Fibroblast of skin of right biceps (primary cell): ENCODE data around the gene ARL4C.

ENCODE experiments used
- DNase-seq: peaks from one replicate; pipeline ENCODE4 v3.0.0-alpha.2; 2013

The ARL4C gene

DNA sequence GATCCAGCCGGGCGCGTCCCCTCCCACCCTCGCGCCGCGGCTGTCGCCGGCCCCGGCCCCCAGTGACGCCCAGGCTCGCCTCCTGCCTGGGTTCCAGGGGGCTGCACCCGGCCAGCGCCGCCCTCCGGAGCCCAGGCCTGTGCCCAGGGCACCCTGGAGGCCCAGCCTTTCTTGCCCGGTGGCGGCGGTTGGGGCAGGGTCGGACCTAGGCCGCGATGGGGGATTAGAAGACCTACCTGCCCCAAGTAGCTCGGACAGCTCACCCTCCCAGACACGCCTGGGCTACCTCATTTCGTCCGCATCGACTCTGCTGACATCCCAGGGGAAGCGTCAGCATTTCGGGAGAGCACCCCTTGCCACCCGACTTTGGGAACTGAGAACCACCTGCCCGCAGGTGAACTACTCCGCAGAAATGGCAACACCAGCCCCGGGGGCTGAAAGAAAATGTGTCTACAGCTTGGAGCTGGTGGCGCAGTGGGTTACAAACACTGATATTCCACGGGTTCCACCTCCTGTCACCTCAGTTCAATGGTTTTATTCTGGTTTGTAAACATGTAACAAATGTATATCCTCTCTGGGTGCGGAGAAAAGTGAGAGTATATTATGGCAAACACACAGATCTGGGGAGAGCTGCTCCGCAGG, 834 bp upstream of the ARL4C start:
- no peak for DNase-seq

DNA sequence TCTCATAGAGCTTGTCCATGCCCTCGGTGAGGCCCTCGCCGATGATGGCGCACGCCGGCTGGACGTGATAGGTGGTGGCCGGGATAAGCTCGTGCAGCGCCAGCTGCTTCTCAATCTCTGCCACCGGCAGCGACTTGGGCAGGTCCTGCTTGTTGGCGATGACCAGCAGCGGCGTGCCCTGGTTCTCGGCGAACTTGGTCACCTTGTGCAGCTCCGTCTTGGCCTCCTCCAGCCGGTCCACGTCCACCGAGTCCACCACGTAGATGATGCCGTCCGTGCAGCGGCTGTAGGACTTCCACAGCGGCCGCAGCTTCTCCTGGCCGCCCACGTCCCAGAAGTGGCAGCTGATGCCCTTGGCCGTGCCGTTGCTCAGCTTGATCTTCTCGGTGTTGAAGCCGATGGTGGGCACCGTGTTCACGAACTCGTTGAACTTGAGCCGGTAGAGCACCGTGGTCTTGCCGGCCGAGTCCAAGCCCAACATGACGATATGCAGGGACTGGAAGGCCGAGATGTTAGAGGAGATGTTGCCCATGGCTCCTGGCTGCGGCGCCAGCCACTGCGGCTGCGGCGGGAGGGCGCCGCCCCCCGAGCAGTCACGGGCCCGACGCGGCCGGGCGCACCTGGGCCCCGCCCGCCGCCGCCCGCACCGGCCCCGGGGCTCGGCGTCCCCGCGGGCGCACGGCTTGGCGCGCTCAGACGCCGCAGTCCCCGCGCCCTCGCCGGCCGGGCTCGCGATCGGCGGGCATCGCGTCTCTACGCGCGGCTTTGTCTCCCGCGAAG, 636 bp downstream of the ARL4C start:
- DNase-seq, result peak; percentile 34

DNA sequence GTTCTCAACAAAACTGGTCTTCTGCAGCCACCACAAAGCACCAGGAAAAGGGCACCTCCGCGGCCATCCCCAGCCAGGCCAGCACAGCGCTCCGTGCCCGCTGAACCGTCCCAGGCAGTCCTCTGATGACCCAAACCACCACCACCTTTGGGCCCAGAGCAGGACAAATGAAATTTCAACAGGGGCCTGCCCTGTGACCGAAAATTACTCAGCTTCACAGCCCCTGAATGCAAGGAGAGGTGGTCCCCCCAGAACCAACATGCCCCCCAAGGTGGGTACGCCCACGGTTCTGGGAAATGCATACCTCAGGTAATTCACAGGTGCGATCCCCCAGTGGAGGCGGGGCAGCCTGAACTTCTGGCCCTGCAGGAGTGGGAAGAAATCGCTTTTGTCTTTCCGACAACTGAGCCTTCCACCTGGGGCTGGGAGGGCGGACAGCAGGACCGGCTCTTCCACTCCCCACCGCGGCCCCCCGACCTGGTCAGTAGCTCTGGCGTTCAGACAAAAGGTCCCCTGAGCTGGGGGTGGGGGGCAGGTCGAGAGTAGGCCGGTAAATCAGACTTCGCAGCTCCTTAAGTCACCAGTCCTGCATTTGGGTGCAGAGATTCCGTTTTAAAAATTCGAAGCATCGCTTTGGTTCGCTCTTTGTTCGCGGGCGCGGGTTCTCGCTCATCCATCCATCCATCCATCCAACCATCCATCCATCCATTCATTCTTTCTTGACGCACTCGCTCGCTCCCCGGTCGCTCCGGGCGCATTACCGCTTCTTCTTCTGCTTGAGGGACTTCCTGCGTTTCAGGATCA, 1.4 kb downstream of the ARL4C start:
- no peak for DNase-seq

GRCh38 chr2:234494361-234495250, 2.3 kb downstream of the ARL4C start:
- DNase-seq, result peak; percentile 43

DNA sequence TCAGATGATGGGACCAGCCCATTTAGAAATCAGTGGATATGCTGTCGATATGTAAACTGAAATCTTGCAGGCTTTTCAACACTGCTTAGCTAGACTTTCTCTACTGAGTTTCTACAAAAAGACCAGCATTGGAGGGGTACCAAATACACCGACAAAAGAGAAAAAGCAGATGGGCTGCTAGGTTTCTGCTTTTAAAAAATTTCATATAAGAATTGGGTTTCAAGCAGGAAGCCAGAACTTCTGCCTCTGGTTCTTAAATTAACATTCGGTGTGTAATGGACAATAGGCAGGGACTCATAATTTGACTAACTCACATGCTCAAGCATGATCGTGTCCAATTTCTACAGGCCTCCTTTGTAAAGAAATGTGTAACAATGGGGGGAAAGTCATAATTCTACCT, 3.1 kb downstream of the ARL4C start:
- DNase-seq, result no peak

DNA sequence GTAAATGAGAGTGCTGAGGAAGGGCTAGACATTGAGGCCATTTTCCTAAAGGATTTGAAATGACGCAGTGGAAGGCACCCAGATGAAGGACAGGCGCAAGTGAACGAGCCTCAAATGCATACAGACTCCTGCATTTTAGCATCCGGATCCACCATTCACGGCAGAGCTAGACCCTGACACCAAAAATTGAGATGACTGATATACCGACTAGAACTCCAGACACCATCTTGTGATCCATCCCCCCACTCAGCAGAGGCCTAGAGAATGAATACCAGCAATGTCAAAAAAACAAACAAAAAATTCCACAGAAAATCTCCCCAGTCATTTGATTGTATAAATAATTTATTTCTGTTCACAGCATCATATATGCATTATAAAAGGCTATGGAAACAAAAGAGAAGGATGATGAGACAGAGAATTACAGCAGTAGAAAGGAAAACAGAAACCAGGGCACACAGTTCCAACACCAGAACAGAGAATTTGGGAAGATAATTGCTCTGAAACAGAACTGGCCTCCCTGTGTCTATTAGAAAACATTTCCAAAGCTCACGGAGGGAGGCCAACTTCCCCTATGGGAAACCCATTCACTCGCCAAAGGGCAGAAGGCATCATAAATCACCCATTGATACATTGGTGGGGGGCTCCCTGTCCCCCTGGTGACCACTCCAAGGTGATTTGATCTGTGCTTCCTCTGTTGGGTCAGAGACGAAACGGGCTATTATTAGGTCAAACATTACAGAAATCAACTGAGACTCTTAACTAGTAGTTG, 4.0 kb downstream of the ARL4C start:
- DNase-seq, result no peak

- no peak for DNase-seq
Measured at GRCh38 chr2:234491897-234492296, 5.0 kb downstream of the ARL4C start.

GRCh38 chr2:234491281-234491680, 5.6 kb downstream of the ARL4C start:
- no peak for DNase-seq

- no peak for DNase-seq
Measured at GRCh38 chr2:234490271-234491091, 6.4 kb downstream of the ARL4C start.

DNA sequence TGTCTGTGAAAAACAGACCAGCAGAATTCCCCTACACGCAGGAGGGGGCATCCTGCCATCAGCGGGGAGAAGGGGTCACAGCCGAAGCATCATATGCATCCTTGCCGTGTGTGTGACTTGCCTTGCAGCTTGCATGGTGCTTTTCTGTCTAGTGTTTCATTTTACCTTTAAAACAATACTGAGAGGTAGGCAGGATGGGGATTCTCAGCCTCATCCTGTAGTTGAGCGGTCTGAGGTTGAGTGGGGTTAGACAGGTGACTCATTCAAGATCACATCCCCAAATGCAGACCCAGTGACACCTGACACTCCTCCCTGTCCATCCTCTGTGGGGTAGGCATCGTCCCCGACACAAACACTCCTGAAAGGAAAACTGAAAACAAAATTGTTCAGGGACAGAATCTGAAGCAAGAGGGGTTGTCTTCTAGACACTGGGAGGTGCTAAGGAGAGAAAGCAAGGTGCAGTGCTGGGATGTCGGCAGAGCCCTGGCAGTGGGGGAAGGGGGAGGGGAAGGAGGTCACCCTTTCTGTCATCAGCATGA, 7.9 kb downstream of the ARL4C start:
- DNase-seq, result no peak

DNA sequence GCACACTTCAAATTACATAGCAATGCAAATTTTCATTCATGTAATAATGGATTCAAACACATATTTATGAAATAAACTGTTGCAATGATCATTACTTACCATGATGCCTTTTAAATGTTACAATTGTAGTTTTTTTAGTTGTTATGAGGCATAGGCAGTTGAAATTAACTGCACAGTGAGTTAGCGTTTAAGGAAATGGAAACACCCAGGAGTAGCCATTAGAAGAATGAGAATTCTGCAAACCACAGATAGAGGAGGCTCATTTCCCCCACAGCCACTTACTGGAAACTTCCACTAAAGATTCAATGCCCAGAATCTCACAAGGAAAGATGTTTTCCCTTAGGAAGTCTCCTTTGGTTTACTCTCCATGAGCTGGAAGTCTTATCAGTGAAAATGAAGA, 8.4 kb downstream of the ARL4C start:
- no peak for DNase-seq

- DNase-seq, result no peak
Measured at GRCh38 chr2:234487356-234487755, 9.5 kb downstream of the ARL4C start.

GRCh38 chr2:234483568-234484251, 13.2 kb downstream of the ARL4C start:
- no peak for DNase-seq

- DNase-seq, result no peak
Measured at GRCh38 chr2:234481301-234481700, 15.6 kb downstream of the ARL4C start.

- DNase-seq, result no peak
Measured at GRCh38 chr2:234480337-234480736, 16.5 kb downstream of the ARL4C start.

GRCh38 chr2:234479465-234479864, 17.4 kb downstream of the ARL4C start:
- no peak for DNase-seq

DNA sequence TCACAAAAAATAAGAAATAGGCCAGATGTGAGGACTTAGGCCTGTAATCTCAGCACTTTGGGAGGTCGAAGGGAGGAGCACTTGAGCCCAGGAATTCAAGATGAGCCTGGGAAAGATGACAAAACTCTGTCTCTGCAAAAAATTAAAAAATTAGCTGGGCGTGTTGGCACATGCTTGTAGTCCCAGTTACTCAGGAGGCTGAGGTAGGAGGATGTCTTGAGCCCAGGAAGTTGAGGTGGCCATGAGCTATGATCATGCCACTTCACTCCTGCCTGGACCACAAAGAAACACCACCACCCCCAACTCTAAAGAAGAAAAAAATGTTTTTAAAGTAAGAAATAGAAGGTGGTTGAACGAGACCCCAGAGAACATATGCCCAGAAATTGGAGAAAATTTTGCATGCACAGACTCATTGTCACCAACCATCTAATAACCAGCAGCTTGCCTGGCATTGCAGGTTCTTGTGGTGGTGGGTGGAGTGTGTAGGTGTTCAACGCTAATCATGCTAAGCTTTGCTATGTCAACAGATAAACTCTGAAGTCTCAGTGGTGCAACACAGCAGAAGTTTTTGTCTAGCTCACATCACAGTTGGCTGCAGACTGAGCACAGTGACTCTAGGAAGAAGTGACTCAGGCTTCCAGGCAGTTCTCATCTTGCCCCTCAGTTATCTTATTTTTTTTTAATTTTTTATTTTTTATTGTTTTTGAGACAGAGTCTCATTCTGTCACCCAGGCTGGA, 18.6 kb downstream of the ARL4C start:
- no peak for DNase-seq

- DNase-seq, result no peak
Measured at GRCh38 chr2:234476766-234477165, 20.1 kb downstream of the ARL4C start.

DNA sequence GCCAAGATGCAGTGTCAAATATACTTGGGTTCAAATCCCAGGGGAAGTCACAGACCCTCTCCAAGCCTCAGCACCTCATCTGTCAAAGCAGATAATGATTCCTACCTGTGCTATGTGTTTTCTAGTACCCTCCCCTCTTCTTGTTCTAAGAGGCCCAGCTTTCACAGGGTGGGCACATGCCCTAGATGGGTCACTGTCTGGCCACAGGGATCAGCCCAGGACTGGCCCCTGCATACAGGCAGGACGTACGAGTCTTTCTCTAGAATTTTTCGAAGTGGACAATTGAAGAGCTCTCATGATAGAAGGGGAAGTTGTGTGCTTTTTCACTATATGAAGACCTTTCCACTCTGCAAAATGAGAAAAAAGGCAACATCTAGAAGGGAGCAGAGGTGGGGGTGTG, 22.2 kb downstream of the ARL4C start:
- no peak for DNase-seq
